WTC11 (cell line): ENCODE results near the gene CNP. TPM values are rescaled to one million over a fixed set of nuclear protein-coding genes. Genes with fewer than 3 reads are reported as not detected.

ENCODE experiments used
- ATAC-seq: fragments of 200-7000 bp; cut with Tn5 transposase; 2 replicates; pipeline ENCODE4 v1.10.0; 2021; ENCODE audit warnings: mild to moderate bottlenecking, moderate library complexity
- CTCF ChIA-PET: fragments of 300-600 bp; sonication (Branson Sonifier 250); formaldehyde crosslinking; loops from one replicate; lab custom pipeline; 2021; ENCODE audit warnings: antibody characterized with exemption; lab: Charles Lee
- POLR2A ChIA-PET: fragments of 350-600 bp; sonication (Branson Sonifier 250); formaldehyde crosslinking; loops from one replicate; lab custom pipeline; 2021; ENCODE audit warnings: antibody characterized with exemption; lab: Charles Lee
- DNase-seq: peaks from one replicate; pipeline ENCODE4 v3.0.0; 2021; ENCODE audit warnings: low spot score
- H3K27ac Mint-ChIP-seq: 2 replicates; pipeline ENCODE4 v1.8.0; 2021; ENCODE audit warnings: mixed read lengths
- H3K27me3 Mint-ChIP-seq: 2 replicates; pipeline ENCODE4 v1.8.0; 2021; ENCODE audit warnings: low read depth, mild to moderate bottlenecking, moderate library complexity, mixed read lengths
- H3K36me3 Mint-ChIP-seq: 2 replicates; pipeline ENCODE4 v1.8.0; 2021; ENCODE audit warnings: mixed read lengths
- H3K4me1 Mint-ChIP-seq: 2 replicates; pipeline ENCODE4 v1.8.0; 2022; ENCODE audit warnings: mixed read lengths
- H3K4me3 Mint-ChIP-seq: 2 replicates; pipeline ENCODE4 v1.8.0; 2021; ENCODE audit warnings: mild to moderate bottlenecking, moderate library complexity, mixed read lengths
- H3K9me3 Mint-ChIP-seq: 2 replicates; pipeline ENCODE4 v1.8.0; 2021; ENCODE audit warnings: mixed read lengths
- ARID4B ChIP-seq: sonication (generic); formaldehyde crosslinking; IDR thresholded peaks from 2 replicates; pipeline ENCODE4 v1.8.0; 2023; ENCODE audit warnings: missing genetic modification reagents, mild to moderate bottlenecking, borderline replicate concordance
- ETV6 ChIP-seq: sonication (generic); formaldehyde crosslinking; IDR thresholded peaks from 2 replicates; pipeline ENCODE4 v1.8.1; 2022; ENCODE audit warnings: mild to moderate bottlenecking, missing genetic modification reagents
- FOXK1 ChIP-seq: sonication (generic); formaldehyde crosslinking; IDR thresholded peaks from 2 replicates; pipeline ENCODE4 v1.8.0; 2022; ENCODE audit warnings: mild to moderate bottlenecking, moderate library complexity, missing genetic modification reagents
- GRHL2 ChIP-seq: fragments of 250-450 bp; sonication (Bioruptor Pico); IDR thresholded peaks from 2 replicates; pipeline ENCODE4 v1.8.0; 2022; ENCODE audit warnings: mild to moderate bottlenecking, moderate library complexity; ENCODE audit not compliant: insufficient replicate concordance, severe bottlenecking
- GTF2I ChIP-seq: fragments of 250-450 bp; sonication (Bioruptor Pico); conservative IDR thresholded peaks from 2 replicates; pipeline ENCODE4 v1.4.0; 2021; ENCODE audit warnings: mild to moderate bottlenecking
- JUN ChIP-seq: sonication (generic); formaldehyde crosslinking; IDR thresholded peaks from 2 replicates; pipeline ENCODE4 v1.8.0; 2023; ENCODE audit warnings: mild to moderate bottlenecking, missing genetic modification reagents
- NFYB ChIP-seq: sonication (generic); formaldehyde crosslinking; conservative IDR thresholded peaks from 2 replicates; pipeline ENCODE4 v1.8.0; 2022; ENCODE audit warnings: low read depth, missing genetic modification reagents
- NR3C1 ChIP-seq: sonication (generic); formaldehyde crosslinking; conservative IDR thresholded peaks from 2 replicates; pipeline ENCODE4 v1.8.1; 2023; ENCODE audit warnings: low read depth, mild to moderate bottlenecking, missing genetic modification reagents
- PREB ChIP-seq: sonication (generic); formaldehyde crosslinking; IDR thresholded peaks from 2 replicates; pipeline ENCODE4 v1.8.1; 2022; ENCODE audit warnings: mild to moderate bottlenecking, missing genetic modification reagents, moderate library complexity, borderline replicate concordance
- SOX15 ChIP-seq: fragments of 250-450 bp; sonication (Bioruptor Pico); IDR thresholded peaks from 2 replicates; pipeline ENCODE4 v1.9.0; 2021; ENCODE audit warnings: mild to moderate bottlenecking
- SP1 ChIP-seq: sonication (generic); formaldehyde crosslinking; conservative IDR thresholded peaks from 2 replicates; pipeline ENCODE4 v1.8.1; 2022; ENCODE audit warnings: missing genetic modification reagents
- TEAD1 ChIP-seq: sonication (generic); formaldehyde crosslinking; IDR thresholded peaks from 2 replicates; pipeline ENCODE4 v1.8.0; 2022; ENCODE audit warnings: mild to moderate bottlenecking, missing genetic modification reagents
- USF2 ChIP-seq: sonication (generic); formaldehyde crosslinking; IDR thresholded peaks from 2 replicates; pipeline ENCODE4 v1.8.1; 2023; ENCODE audit warnings: mild to moderate bottlenecking, missing genetic modification reagents, moderate library complexity
- ZNF121 ChIP-seq: sonication (generic); formaldehyde crosslinking; IDR thresholded peaks from 2 replicates; pipeline ENCODE4 v1.8.0; 2023; ENCODE audit warnings: missing genetic modification reagents
- ZNF232 ChIP-seq: sonication (generic); formaldehyde crosslinking; IDR thresholded peaks from 2 replicates; pipeline ENCODE4 v1.8.0; 2022; ENCODE audit warnings: mild to moderate bottlenecking, missing genetic modification reagents
- ZNF416 ChIP-seq: fragments of 250-450 bp; sonication (Bioruptor Pico); IDR thresholded peaks from 2 replicates; pipeline ENCODE4 v1.9.0; 2021; ENCODE audit warnings: mild to moderate bottlenecking, inconsistent platforms
- ZNF423 ChIP-seq: fragments of 250-450 bp; sonication (Bioruptor Pico); IDR thresholded peaks from 2 replicates; pipeline ENCODE4 v2.1.2; 2022; ENCODE audit warnings: mild to moderate bottlenecking, moderate library complexity
- total RNA-seq: library from RNA; stranded (reverse); gene quantifications from 3 replicates; pipeline ENCODE4 v1.2.3, GENCODE V29; 2021
- TF ChIP-seq, protein P1 (sequence below): fragments of 250-450 bp; sonication (Bioruptor Pico); IDR thresholded peaks from 2 replicates; pipeline ENCODE4 v1.8.0; 2021; ENCODE audit warnings: mild to moderate bottlenecking
- TF ChIP-seq, protein P2 (sequence below): sonication (generic); formaldehyde crosslinking; IDR thresholded peaks from 2 replicates; pipeline ENCODE4 v1.8.0; 2022; ENCODE audit warnings: mild to moderate bottlenecking, missing genetic modification reagents
- TF ChIP-seq, protein P3 (sequence below): sonication (generic); formaldehyde crosslinking; IDR thresholded peaks from 2 replicates; pipeline ENCODE4 v1.8.0; 2022; ENCODE audit warnings: missing genetic modification reagents
- TF ChIP-seq, protein P4 (sequence below): sonication (generic); formaldehyde crosslinking; IDR thresholded peaks from 2 replicates; pipeline ENCODE4 v1.8.0; 2022; ENCODE audit warnings: mild to moderate bottlenecking, missing genetic modification reagents

Gene CNP
- total RNA-seq, 1 experiment from 2014 or later, result 52.5 TPM

DNA sequence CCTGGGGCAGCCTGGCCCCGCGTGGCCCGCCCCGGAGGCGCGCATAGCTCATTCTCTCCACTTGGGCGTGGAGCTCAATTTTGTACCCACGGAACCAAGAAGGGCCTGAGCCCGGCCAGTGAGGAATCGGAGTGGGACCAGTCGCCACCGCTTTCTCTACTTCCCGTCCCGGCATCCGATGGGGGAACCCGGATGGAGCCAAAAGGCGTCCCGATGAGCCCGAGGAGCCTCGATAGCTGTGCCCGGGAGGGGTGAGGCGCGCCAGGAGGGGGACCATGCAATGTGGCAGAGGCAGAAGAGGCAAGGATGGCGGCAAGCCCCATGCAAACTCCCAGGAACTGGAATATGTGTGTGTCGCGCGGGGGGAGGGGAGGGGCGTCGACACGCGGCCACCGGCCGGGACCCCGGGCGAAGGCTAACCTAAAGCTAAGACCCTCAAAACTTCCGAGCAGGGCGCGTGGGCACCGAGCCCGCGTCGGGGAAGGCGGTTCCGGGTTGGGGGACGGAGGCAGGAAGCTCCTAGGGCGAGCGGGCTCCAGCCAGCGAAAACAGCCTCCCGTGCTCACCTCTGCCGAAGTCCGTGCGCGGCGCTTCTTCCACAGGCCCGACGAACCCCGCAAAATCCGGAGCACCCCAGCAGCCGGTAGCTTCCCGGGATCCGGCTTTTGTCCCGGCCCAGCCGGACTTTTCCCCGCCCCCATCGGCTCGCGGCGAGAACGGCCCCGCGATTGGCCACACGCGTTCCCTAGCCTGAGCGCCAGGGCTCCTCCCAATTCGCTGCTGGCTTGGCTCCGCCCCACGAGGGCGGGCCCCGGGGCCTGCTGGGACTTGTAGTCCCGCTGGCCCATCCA is 48.1 kb upstream of the CNP start, which contains the start of gene ACLY:
ACLY (minus strand) TSS at position 638 of the 851 bp plus-strand sequence. CDS start 5,078 bp downstream, outside the sequence.
- Mint-ChIP-seq H3K27ac (peak within 1 kb of the TSS; percentile 96), H3K36me3 (peaks cover 4% of the 10 kb centered on the region), H3K4me3 (peak within 1 kb of the TSS; percentile 84), H3K4me1 (peaks cover 51% of the 10 kb centered on the region), H3K9me3 (no peaks in the 10 kb centered on the region), H3K27me3 (no peaks in the 10 kb centered on the region)
- ChIA-PET CTCF (interaction anchor here (0.6 to 8.6 kb wide), 12 partner anchors 12 to 530 kb away, joined by 3 to 134 read pairs (median 4); partner anchors contain the start of genes JUP, KCNH4 and ODAD4), POLR2A (interaction anchor here (0.5 to 2.6 kb wide), 11 partner anchors 10 to 185 kb away, joined by 3 to 14 read pairs (median 4); partner anchors contain the start of genes DNAJC7, KLHL11 and ODAD4)
- DNase-seq (peak; percentile 99), ATAC-seq (peak; percentile 89)
- peak; percentile 54; the same call in 1 of the 2 replicates for TF ChIP-seq NFYB (CRISPR knock-in tag)
- peak; percentile 98 for TF ChIP-seq SP1 (CRISPR knock-in tag)
- 0 out of 2 replicates have a peak, but pooled peaks have one; percentile 9 for TF ChIP-seq GTF2I (CRISPR knock-in tag)
- TF ChIP-seq PREB, result peak; percentile 62; the same call in 1 of the 2 replicates
- 0 out of 2 replicates have a peak, but pooled peaks have one; percentile 7 for TF ChIP-seq JUN (CRISPR knock-in tag)
- TF ChIP-seq FOXK1, result no peak
- TF ChIP-seq ARID4B (CRISPR knock-in tag), result peak; percentile 91; the same call in 1 of the 2 replicates
- TF ChIP-seq SOX15 (CRISPR knock-in tag), result no peak
- TF ChIP-seq, protein P1, sequence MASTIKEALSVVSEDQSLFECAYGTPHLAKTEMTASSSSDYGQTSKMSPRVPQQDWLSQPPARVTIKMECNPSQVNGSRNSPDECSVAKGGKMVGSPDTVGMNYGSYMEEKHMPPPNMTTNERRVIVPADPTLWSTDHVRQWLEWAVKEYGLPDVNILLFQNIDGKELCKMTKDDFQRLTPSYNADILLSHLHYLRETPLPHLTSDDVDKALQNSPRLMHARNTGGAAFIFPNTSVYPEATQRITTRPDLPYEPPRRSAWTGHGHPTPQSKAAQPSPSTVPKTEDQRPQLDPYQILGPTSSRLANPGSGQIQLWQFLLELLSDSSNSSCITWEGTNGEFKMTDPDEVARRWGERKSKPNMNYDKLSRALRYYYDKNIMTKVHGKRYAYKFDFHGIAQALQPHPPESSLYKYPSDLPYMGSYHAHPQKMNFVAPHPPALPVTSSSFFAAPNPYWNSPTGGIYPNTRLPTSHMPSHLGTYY (CRISPR knock-in tag), result no peak
- TF ChIP-seq, protein P2, sequence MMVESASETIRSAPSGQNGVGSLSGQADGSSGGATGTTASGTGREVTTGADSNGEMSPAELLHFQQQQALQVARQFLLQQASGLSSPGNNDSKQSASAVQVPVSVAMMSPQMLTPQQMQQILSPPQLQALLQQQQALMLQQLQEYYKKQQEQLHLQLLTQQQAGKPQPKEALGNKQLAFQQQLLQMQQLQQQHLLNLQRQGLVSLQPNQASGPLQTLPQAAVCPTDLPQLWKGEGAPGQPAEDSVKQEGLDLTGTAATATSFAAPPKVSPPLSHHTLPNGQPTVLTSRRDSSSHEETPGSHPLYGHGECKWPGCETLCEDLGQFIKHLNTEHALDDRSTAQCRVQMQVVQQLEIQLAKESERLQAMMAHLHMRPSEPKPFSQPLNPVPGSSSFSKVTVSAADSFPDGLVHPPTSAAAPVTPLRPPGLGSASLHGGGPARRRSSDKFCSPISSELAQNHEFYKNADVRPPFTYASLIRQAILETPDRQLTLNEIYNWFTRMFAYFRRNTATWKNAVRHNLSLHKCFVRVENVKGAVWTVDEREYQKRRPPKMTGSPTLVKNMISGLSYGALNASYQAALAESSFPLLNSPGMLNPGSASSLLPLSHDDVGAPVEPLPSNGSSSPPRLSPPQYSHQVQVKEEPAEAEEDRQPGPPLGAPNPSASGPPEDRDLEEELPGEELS (CRISPR knock-in tag), result peak; percentile 41; the same call in 1 of the 2 replicates
- TF ChIP-seq ZNF232, result no peak
- no peak for TF ChIP-seq GRHL2 (CRISPR knock-in tag)
- TF ChIP-seq, protein P3, sequence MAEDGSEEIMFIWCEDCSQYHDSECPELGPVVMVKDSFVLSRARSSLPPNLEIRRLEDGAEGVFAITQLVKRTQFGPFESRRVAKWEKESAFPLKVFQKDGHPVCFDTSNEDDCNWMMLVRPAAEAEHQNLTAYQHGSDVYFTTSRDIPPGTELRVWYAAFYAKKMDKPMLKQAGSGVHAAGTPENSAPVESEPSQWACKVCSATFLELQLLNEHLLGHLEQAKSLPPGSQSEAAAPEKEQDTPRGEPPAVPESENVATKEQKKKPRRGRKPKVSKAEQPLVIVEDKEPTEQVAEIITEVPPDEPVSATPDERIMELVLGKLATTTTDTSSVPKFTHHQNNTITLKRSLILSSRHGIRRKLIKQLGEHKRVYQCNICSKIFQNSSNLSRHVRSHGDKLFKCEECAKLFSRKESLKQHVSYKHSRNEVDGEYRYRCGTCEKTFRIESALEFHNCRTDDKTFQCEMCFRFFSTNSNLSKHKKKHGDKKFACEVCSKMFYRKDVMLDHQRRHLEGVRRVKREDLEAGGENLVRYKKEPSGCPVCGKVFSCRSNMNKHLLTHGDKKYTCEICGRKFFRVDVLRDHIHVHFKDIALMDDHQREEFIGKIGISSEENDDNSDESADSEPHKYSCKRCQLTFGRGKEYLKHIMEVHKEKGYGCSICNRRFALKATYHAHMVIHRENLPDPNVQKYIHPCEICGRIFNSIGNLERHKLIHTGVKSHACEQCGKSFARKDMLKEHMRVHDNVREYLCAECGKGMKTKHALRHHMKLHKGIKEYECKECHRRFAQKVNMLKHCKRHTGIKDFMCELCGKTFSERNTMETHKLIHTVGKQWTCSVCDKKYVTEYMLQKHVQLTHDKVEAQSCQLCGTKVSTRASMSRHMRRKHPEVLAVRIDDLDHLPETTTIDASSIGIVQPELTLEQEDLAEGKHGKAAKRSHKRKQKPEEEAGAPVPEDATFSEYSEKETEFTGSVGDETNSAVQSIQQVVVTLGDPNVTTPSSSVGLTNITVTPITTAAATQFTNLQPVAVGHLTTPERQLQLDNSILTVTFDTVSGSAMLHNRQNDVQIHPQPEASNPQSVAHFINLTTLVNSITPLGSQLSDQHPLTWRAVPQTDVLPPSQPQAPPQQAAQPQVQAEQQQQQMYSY, result peak; percentile 84
- 0 out of 2 replicates have a peak, but pooled peaks have one; percentile 28 for TF ChIP-seq ZNF121 (CRISPR knock-in tag)
- TF ChIP-seq USF2 (CRISPR knock-in tag), result peak; percentile 68; the same call in 1 of the 2 replicates
- 0 out of 2 replicates have a peak, but pooled peaks have one; percentile 13 for TF ChIP-seq ZNF423
- no peak; the same call in 1 of the 2 replicates for TF ChIP-seq ETV6 (CRISPR knock-in tag)
- TF ChIP-seq, protein P4, sequence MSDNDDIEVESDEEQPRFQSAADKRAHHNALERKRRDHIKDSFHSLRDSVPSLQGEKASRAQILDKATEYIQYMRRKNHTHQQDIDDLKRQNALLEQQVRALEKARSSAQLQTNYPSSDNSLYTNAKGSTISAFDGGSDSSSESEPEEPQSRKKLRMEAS (CRISPR knock-in tag), result peak; percentile 49; the same call in 1 of the 2 replicates
- TF ChIP-seq ZNF416 (CRISPR knock-in tag), result 0 out of 2 replicates have a peak, but pooled peaks have one; percentile 38
- TF ChIP-seq NR3C1 (CRISPR knock-in tag), result no peak
- TF ChIP-seq TEAD1 (CRISPR knock-in tag), result peak; percentile 21; the same call in 1 of the 2 replicates
